Endometrial microvascular endothelial cells (primary cell): ENCODE data around the gene CACNA2D3. TPM values are rescaled to one million over a fixed set of nuclear protein-coding genes. Genes with fewer than 3 reads are reported as not detected.

Experiments
- in situ Hi-C: cut with HindIII; loops from 2 replicates; pipeline ENCODE4 v1.10.0; 2017; ENCODE audit warnings: low sequenced_read_pairs, low pct_unique_long_range_greater_than_20kb; ENCODE audit errors: inconsistent ontology term
- total RNA-seq: library from RNA; depleted of rRNA; stranded (reverse); fragments of >200 nt; gene quantifications from one replicate; pipeline ENCODE4 v1.2.3, GENCODE V29; 2015; ENCODE audit errors: inconsistent ontology term

The CACNA2D3 gene
- total RNA-seq, 1 donor from 2014 or later = not detected

DNA sequence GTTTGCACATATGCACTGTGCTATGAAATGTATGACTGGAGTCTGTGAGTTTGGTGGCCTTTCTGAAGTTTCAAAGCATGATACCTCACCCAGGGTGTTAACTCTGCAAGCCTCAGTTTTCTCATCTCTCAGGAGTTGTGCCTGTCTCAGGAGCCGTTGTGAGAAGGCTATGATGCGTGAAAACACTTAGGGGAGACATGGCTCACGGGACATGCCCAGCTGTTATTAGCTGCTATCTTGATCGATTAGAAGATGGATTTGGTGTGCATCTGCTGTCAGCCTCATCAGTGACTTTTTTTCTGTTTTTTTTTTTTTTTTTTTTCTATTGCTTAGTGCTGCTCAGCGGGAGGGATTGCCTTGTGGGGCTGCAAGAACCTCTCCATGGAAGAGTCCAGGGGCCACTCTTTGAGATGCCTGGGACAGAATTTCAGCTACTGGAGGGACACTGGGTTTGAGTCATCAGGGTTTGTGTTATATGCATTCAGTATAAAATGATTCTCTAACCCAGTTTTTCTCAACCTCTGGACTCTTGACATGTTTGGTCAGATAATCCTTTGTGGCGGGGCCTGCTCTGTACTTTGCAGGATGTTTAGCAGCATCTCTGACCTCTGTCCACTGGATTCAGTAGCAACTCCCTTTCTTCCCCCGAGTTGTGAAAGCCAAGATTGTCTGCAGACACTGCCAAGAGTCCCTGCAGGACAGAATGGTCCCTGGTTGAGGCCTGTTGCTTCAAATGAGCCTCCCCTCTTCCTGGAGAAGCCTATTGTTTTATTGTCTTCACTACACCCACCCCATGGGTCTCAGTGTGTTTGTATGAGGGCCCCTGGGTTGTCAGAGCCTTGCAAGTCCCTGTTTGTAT, 181.4 kb downstream of the CACNA2D3 start:
- in situ Hi-C loops = no loop called here

DNA sequence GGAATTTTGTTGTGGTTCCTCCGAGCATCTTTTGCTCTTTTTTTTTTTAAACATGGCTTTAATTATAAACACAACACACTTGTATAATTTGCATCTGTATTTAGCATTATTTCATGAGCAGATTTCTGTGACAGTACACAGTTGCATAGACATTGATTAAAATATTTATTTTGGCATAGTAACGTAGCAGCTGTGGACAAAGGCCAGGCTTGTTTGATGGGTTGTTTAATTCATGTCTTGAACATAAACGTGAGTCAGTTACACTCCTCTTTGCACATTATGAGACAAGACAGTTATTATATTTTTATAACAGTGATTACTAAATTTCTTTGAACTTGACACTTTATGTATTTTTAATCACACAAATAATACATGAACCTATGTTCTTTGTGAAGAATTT, 182.5 kb downstream of the CACNA2D3 start:
- in situ Hi-C loops = no loop called here

DNA sequence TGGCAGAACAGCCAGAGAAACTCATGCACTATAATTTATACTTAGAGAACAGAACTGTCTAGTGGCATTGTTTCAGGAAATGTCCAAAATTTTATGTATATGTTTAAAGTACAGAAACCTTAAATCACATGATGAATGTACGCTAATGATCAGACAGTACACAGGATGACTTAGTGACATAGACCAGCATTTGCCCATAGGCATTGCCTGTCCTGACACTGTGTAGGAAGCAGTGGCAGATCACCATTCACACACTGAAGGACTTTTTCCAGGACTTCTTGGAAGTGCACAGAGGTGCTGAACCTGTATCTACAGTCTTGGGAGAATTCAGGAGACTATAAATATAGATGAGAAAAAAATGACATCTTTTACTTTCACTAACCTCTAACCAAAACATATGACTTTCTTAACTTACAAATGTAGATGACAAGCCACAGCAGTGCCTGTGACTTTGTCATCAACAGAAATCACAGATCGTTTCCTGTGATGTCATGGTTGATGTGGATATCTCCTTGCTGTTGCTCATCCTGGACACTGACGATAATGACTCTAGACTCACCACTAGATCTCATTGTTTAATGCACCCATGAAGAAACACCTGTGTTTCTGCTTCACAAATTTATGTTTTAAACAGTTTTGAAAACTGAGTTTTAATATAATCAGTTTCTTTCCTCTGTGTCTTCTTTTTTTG, 183.2 kb downstream of the CACNA2D3 start:
- in situ Hi-C loops = no loop called here

GRCh38 chr3:54307566-54308180, 185.3 kb downstream of the CACNA2D3 start:
- in situ Hi-C loops = no loop called here

DNA sequence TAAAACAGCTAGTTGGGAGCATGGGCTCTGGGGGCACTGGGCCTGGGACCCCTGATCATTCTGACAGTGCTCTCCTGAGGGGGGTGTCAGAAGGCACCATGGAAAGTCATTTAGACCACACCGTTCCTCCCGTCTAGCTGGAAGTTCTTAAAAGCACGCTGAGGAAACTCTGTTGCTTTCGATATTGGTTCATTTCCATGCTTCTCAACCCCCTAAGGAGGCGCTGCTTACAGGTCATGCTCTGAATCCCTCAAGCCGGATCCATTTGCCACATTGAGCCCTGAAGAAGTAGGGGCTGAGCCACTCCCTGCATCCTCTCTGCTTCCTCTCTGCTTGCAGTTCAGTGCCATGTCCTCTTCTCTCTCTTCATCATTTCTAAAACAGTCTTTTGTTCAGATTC, 187.2 kb downstream of the CACNA2D3 start:
- in situ Hi-C loops = no loop called here

- in situ Hi-C loops = no loop called here
Measured at GRCh38 chr3:54311211-54311747, 188.9 kb downstream of the CACNA2D3 start.

DNA sequence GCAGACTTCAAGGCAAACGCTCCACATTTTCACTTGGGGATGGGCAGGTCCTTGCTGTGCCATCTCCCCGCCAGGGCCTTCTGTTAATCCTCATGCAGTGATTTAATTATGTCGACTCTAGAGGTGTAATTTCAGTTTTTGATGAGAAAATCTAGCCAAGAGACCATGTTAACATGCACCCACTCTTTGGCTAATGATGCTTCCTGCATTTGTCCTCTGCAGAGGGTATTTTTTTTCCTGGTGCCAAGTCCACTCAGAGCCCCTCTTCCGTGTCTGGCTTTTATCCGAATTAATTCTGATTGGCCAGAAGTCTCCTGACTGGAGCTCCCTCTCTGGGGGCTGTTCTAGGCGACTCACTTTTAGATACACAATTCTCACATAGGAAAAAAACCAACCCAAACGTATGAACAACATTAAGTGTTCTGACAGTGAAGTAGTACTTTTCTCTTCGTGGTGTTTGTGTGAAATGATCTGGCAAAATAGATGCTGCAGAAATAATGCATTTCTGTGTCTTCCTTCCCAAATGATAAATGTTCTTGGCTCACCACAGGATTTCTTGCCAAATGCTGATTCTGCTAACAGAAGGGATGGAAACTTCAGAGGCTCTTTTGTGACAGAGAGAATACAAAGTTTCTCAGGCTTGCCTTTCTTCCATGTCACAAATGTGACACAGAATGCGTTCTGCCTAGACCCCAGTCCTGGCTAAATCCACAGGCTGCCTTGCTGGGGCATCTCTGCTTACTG, 190.0 kb downstream of the CACNA2D3 start:
- in situ Hi-C loops = no loop called here

DNA sequence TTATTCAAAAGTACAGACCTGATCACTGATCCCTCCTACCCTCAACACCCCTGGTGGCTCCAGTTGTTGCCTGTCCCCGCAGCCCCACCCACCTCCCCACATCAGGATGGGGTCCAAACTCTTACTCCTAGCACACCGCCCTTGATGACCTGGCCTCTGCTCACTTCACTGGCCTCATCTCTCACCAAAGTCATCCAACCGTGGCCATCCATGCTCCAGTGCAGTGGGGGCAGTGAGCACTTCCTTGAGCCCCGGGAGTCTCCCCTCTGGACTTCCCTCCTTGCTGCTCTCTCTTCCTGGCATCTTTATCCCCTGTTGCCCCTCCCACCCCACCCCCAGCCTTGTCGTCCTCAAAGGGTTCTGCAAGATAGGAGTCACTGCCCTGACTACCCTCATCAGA, 191.1 kb downstream of the CACNA2D3 start:
- in situ Hi-C loops = no loop called here

GRCh38 chr3:54321520-54321919, 199.2 kb downstream of the CACNA2D3 start:
- in situ Hi-C loops = no loop called here

DNA sequence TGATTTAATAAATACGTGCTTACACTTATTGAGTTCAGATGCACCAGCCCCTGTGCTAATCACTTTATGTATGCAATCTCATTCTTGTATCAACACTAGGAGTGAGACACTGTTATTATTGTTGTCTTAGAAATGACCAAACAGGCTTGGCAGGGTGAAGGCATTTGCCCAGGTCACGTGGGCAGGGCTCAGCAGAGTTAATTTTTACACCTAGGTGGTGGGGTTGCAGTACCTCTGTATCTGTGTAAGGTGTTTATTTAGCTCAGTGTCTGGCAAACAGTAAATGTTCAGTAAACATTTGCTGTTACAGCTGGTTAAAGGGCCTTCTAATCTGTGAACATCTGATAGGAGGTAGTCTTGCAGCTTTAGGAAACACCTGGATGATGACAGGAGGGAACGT, 200.0 kb downstream of the CACNA2D3 start:
- in situ Hi-C loops = no loop called here

DNA sequence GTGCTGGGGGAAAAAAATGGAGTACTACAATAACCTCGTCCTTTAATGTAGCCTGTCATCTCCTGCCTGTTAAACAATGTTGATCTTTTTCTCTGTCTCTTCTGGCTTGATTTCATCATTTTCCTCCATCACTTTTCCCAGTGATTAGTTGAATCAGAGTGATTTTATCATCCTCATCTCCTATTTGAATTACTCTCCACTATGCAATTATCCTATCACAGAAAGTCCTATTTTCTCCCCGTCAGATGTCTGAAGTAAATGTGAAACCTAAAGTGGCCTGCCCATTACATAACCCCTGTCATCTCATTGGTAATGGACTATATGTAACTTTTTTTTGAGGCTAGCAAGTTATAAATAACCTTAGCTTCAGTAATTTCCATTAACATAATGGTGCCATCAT, 201.8 kb downstream of the CACNA2D3 start:
- in situ Hi-C loops = no loop called here

DNA sequence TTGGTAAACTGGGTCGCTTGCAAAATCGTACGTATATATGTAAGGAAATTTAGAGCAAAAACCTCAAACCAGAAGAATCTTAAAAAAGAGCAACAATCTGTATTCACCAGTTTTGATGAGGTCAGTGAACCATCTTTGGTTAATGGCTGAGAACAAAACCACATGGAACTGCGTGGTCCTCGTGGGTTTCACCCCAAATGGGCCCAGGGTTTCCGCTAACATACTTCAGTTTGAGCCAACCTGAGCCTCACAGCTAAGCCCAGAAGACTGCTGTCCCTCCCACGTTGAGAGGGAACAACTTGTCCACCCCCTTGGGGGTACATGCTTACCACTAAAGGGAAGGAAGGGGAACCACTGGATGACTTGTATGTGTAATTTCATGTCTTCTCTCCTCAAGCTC, 204.6 kb downstream of the CACNA2D3 start:
- in situ Hi-C loops = no loop called here

DNA sequence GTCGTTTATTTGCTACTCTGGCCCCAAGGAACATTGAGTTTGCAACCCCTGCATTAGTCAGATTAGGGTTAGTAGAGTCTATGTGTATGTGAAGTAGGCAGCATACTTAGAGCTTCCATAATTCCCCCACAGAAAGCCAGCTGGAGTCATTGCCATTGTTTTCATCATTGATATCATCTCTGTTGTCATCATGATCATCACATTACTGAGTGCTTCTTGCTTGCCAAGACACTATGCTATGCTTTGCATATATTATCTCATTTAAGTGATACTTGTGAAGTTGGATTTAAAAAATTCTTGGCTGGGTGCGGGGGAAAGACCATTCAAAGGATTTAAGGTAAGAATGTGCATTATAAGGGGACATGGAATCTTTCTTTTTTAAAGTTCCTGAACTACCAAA, 209.0 kb downstream of the CACNA2D3 start:
- in situ Hi-C loops = no loop called here

- in situ Hi-C loops = no loop called here
Measured at GRCh38 chr3:54337846-54338245, 215.5 kb downstream of the CACNA2D3 start.

- in situ Hi-C loops = no loop called here
Measured at GRCh38 chr3:54339608-54340007, 217.3 kb downstream of the CACNA2D3 start.

DNA sequence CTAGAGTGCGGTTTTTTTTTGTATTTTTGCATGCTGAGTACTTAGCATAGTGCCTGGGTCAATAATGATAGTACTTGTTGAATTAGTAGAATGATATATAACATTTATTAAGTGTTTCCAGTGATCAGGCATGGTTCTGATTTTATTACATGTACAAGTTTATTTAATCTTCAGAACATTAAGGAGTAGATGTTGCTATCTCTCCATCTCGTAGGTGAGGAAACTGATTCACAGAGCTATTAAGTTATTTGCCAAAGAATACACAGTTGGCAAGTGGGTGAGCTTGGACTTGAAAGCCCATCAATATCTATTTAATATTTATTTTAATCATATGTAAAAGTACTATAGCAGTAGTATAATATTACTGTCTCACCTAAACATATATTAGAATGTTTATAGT, 219.5 kb downstream of the CACNA2D3 start:
- in situ Hi-C loops = no loop called here

DNA sequence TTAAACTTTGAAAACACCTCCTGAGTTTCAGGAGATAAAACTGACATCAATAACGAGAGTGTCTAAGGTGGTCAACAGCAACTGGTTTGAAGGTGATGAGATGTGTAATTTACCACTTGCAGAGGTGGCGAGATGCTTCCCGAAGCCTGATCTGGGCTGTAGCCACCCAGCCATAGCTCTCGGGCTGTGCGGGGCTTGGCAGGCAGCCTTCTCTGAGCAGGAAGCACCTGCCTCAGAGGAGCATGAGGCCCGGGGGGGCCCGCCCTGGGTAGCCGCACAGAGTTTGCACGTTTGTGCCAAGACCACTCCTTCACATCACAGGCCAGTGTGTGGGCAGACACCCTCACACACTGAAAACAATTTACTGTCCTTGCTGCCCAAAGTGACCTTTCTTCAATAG, 220.3 kb downstream of the CACNA2D3 start:
- in situ Hi-C loops = no loop called here

GRCh38 chr3:54343495-54343894, 221.1 kb downstream of the CACNA2D3 start:
- in situ Hi-C loops = no loop called here

DNA sequence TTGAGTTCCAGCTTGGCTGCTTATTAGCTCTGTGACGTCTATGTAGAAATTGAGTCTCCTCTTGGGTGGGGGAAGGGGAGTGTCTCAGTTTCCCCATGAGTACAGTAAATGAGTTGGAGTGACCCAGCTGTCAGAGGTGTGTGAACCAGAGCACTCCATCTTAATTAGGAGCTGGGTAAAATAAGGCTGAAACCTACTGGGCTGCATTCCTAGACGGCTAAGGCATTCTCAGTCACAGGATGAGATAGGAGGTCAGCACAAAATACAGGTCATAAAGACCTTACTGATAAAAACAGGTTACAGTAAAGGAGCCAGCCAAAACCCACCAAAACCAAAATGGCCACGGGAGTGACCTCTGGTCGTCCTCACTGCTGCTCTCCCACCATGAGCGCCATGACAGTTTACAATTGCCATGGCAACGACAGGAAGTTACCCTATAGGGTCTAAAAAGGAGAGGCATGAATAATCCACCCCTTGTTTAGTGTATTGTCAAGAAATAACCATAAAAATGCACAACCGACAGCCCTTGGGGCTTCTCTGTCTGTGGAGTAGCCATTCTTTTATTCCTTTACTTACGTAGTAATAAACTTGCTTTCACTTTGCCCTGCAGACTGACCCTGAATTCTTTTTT, 222.4 kb downstream of the CACNA2D3 start:
- in situ Hi-C loops = no loop called here
